ENCODE measurements around the gene STK32A. TPM values are rescaled to one million over a fixed set of nuclear protein-coding genes. Genes with fewer than 3 reads are reported as not detected.

Gene STK32A
- total and polyA plus RNA-seq, 2 donors (not counting 1 experiment from before 2014, with no cell fraction given): not detected

- Mint-ChIP-seq H3K27me3 (no peaks in the 10 kb centered on the region), H3K4me1 (no peaks in the 10 kb centered on the region), H3K27ac (no peak overlapping the region), H3K9me3 (ENCODE audit: insufficient read depth) (peaks cover 7% of the 10 kb centered on the region), H3K4me3 (no peak overlapping the region)
- TF ChIP-seq EZH2 (IDR thresholded peaks at IDR 0.05; ENCODE audit: borderline replicate concordance, insufficient read depth, low read depth, low read length, poor library complexity, severe bottlenecking) (no peak), CTCF (IDR thresholded peaks at IDR 0.05) (no peak)
- Histone ChIP-seq H3K27me3 (replicated peaks in 1 of 4; ENCODE audit: control extremely low read depth in 1 of 4, control insufficient read depth in 3 of 4, insufficient read depth in 4 of 4, low read length in 3 of 4) (no peaks in the 10 kb centered on the region), H3K27ac (ENCODE audit: low read length in 2 of 2) (no peak overlapping the region), H2AFZ (ENCODE audit: insufficient read depth, low read depth, low read length, poor library complexity, severe bottlenecking) (no peak overlapping the region), H3K4me1 (ENCODE audit: control insufficient read depth in 2 of 2, insufficient read depth in 2 of 2, low read length in 2 of 2) (no peaks in the 10 kb centered on the region), H3K9me3 (ENCODE audit: control extremely low read depth in 1 of 3, control insufficient read depth in 2 of 3, insufficient read depth in 1 of 3, low read length in 2 of 3) (peaks cover 0 to 3% (median 0%) of the 10 kb centered on the region in 3 donors), H4K20me1 (ENCODE audit: control insufficient read depth, insufficient read depth, low read length, poor library complexity, severe bottlenecking) (no peaks in the 10 kb centered on the region), H3K79me2 (ENCODE audit: control insufficient read depth, insufficient read depth, low read length) (no peaks in the 10 kb centered on the region), H3K36me3 (replicated peaks in 1 of 2; ENCODE audit: control extremely low read depth in 1 of 2, control insufficient read depth in 1 of 2, extremely low read depth in 1 of 2, insufficient read depth in 2 of 2, low read length in 1 of 2) (no peaks in the 10 kb centered on the region), H3K4me3 (ENCODE audit: control extremely low read depth in 1 of 5, extremely low read depth in 1 of 5, insufficient read depth in 1 of 5, low read depth in 2 of 5, low read length in 4 of 5) (no peak overlapping the region), H3K4me2 (replicated peaks; ENCODE audit: low read depth, low read length, poor library complexity, severe bottlenecking) (no peak overlapping the region), H3K9ac (ENCODE audit: low read length) (no peak overlapping the region)
- intact Hi-C loops (cut with micrococcal nuclease): no loop called here
- DNase-seq (no peak), ATAC-seq (ENCODE audit: low read depth) (no peak)
- ChIA-PET POLR2A (no interaction called here), CTCF (no interaction called here)
- 75% methylated on average over 1 of the region's 2 CpGs for WGBS (ENCODE audit: insufficient coverage)
Observed at GRCh38 chr5:147290261-147290660, 55.4 kb downstream of the STK32A start.

- Histone ChIP-seq H2AFZ (ENCODE audit: insufficient read depth, low read depth, low read length, poor library complexity, severe bottlenecking) (no peak overlapping the region), H3K4me1 (ENCODE audit: control insufficient read depth in 2 of 2, insufficient read depth in 2 of 2, low read length in 2 of 2) (no peaks in the 10 kb centered on the region), H3K36me3 (replicated peaks in 1 of 2; ENCODE audit: control extremely low read depth in 1 of 2, control insufficient read depth in 1 of 2, extremely low read depth in 1 of 2, insufficient read depth in 2 of 2, low read length in 1 of 2) (no peaks in the 10 kb centered on the region), H3K9me3 (ENCODE audit: control extremely low read depth in 1 of 3, control insufficient read depth in 2 of 3, insufficient read depth in 1 of 3, low read length in 2 of 3) (peaks cover 0 to 4% (median 0%) of the 10 kb centered on the region in 3 donors), H4K20me1 (ENCODE audit: control insufficient read depth, insufficient read depth, low read length, poor library complexity, severe bottlenecking) (no peaks in the 10 kb centered on the region), H3K4me2 (replicated peaks; ENCODE audit: low read depth, low read length, poor library complexity, severe bottlenecking) (no peak overlapping the region), H3K9ac (ENCODE audit: low read length) (no peak overlapping the region), H3K79me2 (ENCODE audit: control insufficient read depth, insufficient read depth, low read length) (no peaks in the 10 kb centered on the region), H3K27ac (ENCODE audit: low read length in 2 of 2) (no peak overlapping the region), H3K27me3 (replicated peaks in 1 of 4; ENCODE audit: control extremely low read depth in 1 of 4, control insufficient read depth in 3 of 4, insufficient read depth in 4 of 4, low read length in 3 of 4) (no peaks in the 10 kb centered on the region), H3K4me3 (ENCODE audit: control extremely low read depth in 1 of 5, extremely low read depth in 1 of 5, insufficient read depth in 1 of 5, low read depth in 2 of 5, low read length in 4 of 5) (no peak overlapping the region)
- TF ChIP-seq EZH2 (IDR thresholded peaks at IDR 0.05; ENCODE audit: borderline replicate concordance, insufficient read depth, low read depth, low read length, poor library complexity, severe bottlenecking) (no peak), CTCF (IDR thresholded peaks at IDR 0.05) (no peak)
- CTCF ChIA-PET: no interaction called here
- ATAC-seq (ENCODE audit: low read depth) (no peak), DNase-seq (no peak)
- H3K4me3 Mint-ChIP-seq: no peak overlapping the region
- 63% methylated on average over 2 of the region's 6 CpGs for WGBS (ENCODE audit: insufficient coverage)
- intact Hi-C loops (cut with micrococcal nuclease): no loop called here
- H3K27ac Mint-ChIP-seq: no peak overlapping the region
- no peaks in the 10 kb centered on the region for H3K27me3 Mint-ChIP-seq
- no peaks in the 10 kb centered on the region for H3K4me1 Mint-ChIP-seq
- POLR2A ChIA-PET: no interaction called here
- no peaks in the 10 kb centered on the region for H3K9me3 Mint-ChIP-seq (ENCODE audit: insufficient read depth)
Observed at GRCh38 chr5:147303251-147303650, 68.4 kb downstream of the STK32A start.
